HEK293 (cell line): ENCODE data around the gene GGA3.
A peak's percentile ranks its signal among the peaks of the same experiment; 100 is the strongest.

Source experiments
- CTCF ChIA-PET: fragments of 350-600 bp; formaldehyde crosslinking; extraction: SDS; loops from one replicate; lab custom pipeline; 2021; ENCODE audit warnings: antibody characterized with exemption; lab: Yijun Ruan, JAX
- POLR2A ChIA-PET: fragments of 300-600 bp; formaldehyde crosslinking; extraction: SDS; loops from one replicate; lab custom pipeline; 2020; ENCODE audit warnings: antibody characterized with exemption, inconsistent platforms; lab: Yijun Ruan, JAX
- H3K27ac ChIP-seq: fragments of 200-500 bp; sonication (Bioruptor generic); 2 replicates; pipeline ENCODE4 v1.5.1; 2014; ENCODE audit warnings: low read depth, low read length, control low read depth, inconsistent platforms; ENCODE audit errors: extremely low read depth
- H3K36me3 ChIP-seq, 2 experiments: fragments of 200-500 bp in 1 of 2; sonication (Bioruptor generic) in 1 of 2; 1 replicate in 1 of 2; 2 replicates in 1 of 2; pipeline ENCODE4 v1.5.1; 2014 to 2017; ENCODE audit warnings: inconsistent platforms in 2 of 2, low read length in 2 of 2; ENCODE audit not compliant: control insufficient read depth in 2 of 2, insufficient read depth in 1 of 2
- H3K4me1 ChIP-seq: fragments of 200-500 bp; sonication (Bioruptor generic); 2 replicates; pipeline ENCODE4 v1.5.1; 2014; ENCODE audit warnings: mild to moderate bottlenecking, low read length, inconsistent platforms; ENCODE audit not compliant: control insufficient read depth, insufficient read depth
- H3K4me3 ChIP-seq: 2 replicates; pipeline ENCODE4 v1.5.1; 2011; ENCODE audit warnings: low read depth, mild to moderate bottlenecking, control low read depth, low read length, moderate library complexity
- H3K9me3 ChIP-seq: fragments of 200-500 bp; sonication (Bioruptor generic); 2 replicates; pipeline ENCODE4 v1.5.1; 2014; ENCODE audit warnings: low read depth, low read length, inconsistent platforms; ENCODE audit not compliant: control insufficient read depth, insufficient read depth
- KLF9 ChIP-seq: fragments of 450-650 bp; formaldehyde crosslinking; IDR thresholded peaks from 2 replicates; pipeline ENCODE4 v1.5.1; 2016; ENCODE audit warnings: missing biosample characterization, missing genetic modification characterization, low read depth
- SCRT1 ChIP-seq: fragments of 450-650 bp; formaldehyde crosslinking; IDR thresholded peaks from 2 replicates; pipeline ENCODE4 v1.5.1; 2016; ENCODE audit warnings: missing biosample characterization, missing genetic modification characterization, borderline replicate concordance
- SETDB1 ChIP-seq: IDR thresholded peaks from one replicate; pipeline ENCODE4 v1.6.1; 2017; ENCODE audit warnings: mild to moderate bottlenecking, low read length, moderate library complexity, mixed read lengths; ENCODE audit not compliant: insufficient read length
- SP3 ChIP-seq: fragments of 450-650 bp; formaldehyde crosslinking; IDR thresholded peaks from 2 replicates; pipeline ENCODE4 v1.5.1; 2016; ENCODE audit warnings: missing biosample characterization, missing genetic modification characterization
- ZBTB44 ChIP-seq: fragments of 450-650 bp; IDR thresholded peaks from 2 replicates; pipeline ENCODE4 v1.5.1; 2018; ENCODE audit warnings: missing biosample characterization, mild to moderate bottlenecking, missing genetic modification characterization
- ZFHX2 ChIP-seq: fragments of 450-650 bp; formaldehyde crosslinking; conservative IDR thresholded peaks from 2 replicates; pipeline ENCODE4 v1.5.1; 2016; ENCODE audit warnings: missing biosample characterization, missing genetic modification characterization
- ZNF184 ChIP-seq: fragments of 450-650 bp; IDR thresholded peaks from 2 replicates; pipeline ENCODE4 v1.5.1; 2018; ENCODE audit warnings: missing biosample characterization, mild to moderate bottlenecking, missing genetic modification characterization
- ZNF19 ChIP-seq: fragments of 450-650 bp; formaldehyde crosslinking; IDR thresholded peaks from 2 replicates; pipeline ENCODE4; 2016; ENCODE audit warnings: missing biosample characterization, missing genetic modification characterization, low read depth
- ZNF274 ChIP-seq, 2 experiments: fragments of 200-500 bp in 1 of 2; fragments of 450-650 bp in 1 of 2; sonication (Bioruptor generic) in 1 of 2; formaldehyde crosslinking in 1 of 2; IDR thresholded peaks; 2 replicates each; pipeline versions ENCODE4 v1.5.1 to v1.6.1; 2014 to 2016; ENCODE audit warnings: borderline replicate concordance in 1 of 2, inconsistent platforms in 1 of 2, low read length in 1 of 2, missing biosample characterization in 1 of 2, missing genetic modification characterization in 1 of 2
- ZNF580 ChIP-seq: fragments of 450-650 bp; formaldehyde crosslinking; IDR thresholded peaks from 2 replicates; pipeline ENCODE4 v1.5.1; 2016; ENCODE audit warnings: missing biosample characterization, missing genetic modification characterization
- ZNF639 ChIP-seq: fragments of 450-650 bp; formaldehyde crosslinking; IDR thresholded peaks from 2 replicates; pipeline ENCODE4 v1.5.1; 2016; ENCODE audit warnings: missing biosample characterization, missing genetic modification characterization
- ZNF792 ChIP-seq: fragments of 450-650 bp; formaldehyde crosslinking; IDR thresholded peaks from 2 replicates; pipeline ENCODE4 v1.5.1; 2016; ENCODE audit warnings: missing biosample characterization, missing genetic modification characterization
- ZSCAN23 ChIP-seq: fragments of 450-650 bp; formaldehyde crosslinking; IDR thresholded peaks from 2 replicates; pipeline ENCODE4 v1.5.1; 2016; ENCODE audit warnings: missing biosample characterization, missing genetic modification characterization

Gene GGA3

GRCh38 chr17:75267411-75268232, 6.2 kb upstream of the GGA3 start (continued):
- TF ChIP-seq SP3 (tag by site-specific recombination) (peak; percentile 43; the same call in 1 of the 2 replicates), KLF9 (tag by site-specific recombination) (peak; percentile 39; the same call in 1 of the 2 replicates), ZNF639 (no peak), ZBTB44 (tag by site-specific recombination) (peak; percentile 58; the same call in 1 of the 2 replicates), SCRT1 (tag by site-specific recombination) (no peak), ZNF792 (tag by site-specific recombination) (no peak), SETDB1 (no peak), ZSCAN23 (no peak), ZNF184 (no peak)

GRCh38 chr17:75267153-75267410, 5.7 kb upstream of the GGA3 start:
- Histone ChIP-seq H3K36me3 (peaks cover 29 to 52% of the 10 kb centered on the region in 2 experiments), H3K9me3 (no peaks in the 10 kb centered on the region), H3K4me3 (no peak overlapping the region), H3K4me1 (peaks cover 9% of the 10 kb centered on the region; the same call in 1 of the 2 replicates), H3K27ac (0 out of 2 replicates have a peak overlapping the region, but pooled peaks have one; percentile 21)
- TF ChIP-seq ZFHX2 (tag by site-specific recombination) (peak; percentile 33; the same call in 1 of the 2 replicates), ZNF19 (tag by site-specific recombination) (no peak)
- ChIA-PET CTCF (interaction anchor here (1.0 to 2.0 kb wide), 2 partner anchors 27 to 143 kb away, joined by 4 to 8 read pairs; no protein-coding TSS in a partner anchor), POLR2A (interaction anchor here (1.0 to 5.2 kb wide), 4 partner anchors 17 to 139 kb away, joined by 3 to 26 read pairs (median 6); partner anchors contain the start of gene GRB2)

GRCh38 chr17:75266316-75267152, 5.1 kb upstream of the GGA3 start:
- Histone ChIP-seq H3K9me3 (no peaks in the 10 kb centered on the region), H3K36me3 (peaks cover 29 to 52% of the 10 kb centered on the region in 2 experiments), H3K4me1 (peaks cover 9% of the 10 kb centered on the region; the same call in 1 of the 2 replicates), H3K27ac (no peak overlapping the region)
- ChIA-PET POLR2A (interaction anchor here (0.6 to 5.2 kb wide), 5 partner anchors 17 to 139 kb away, joined by 3 to 26 read pairs (median 5); partner anchors contain the start of gene GRB2), CTCF (interaction anchor here (0.6 to 2.0 kb wide), 3 partner anchors 26 to 247 kb away, joined by 3 to 8 read pairs (median 4); no protein-coding TSS in a partner anchor)
- TF ChIP-seq ZNF580 (tag by site-specific recombination) (peak; percentile 49; the same call in 1 of the 2 replicates), ZNF274 (IDR thresholded peaks at IDR 0.05; ENCODE audit: low read length) (no peak), ZNF274 (tag by site-specific recombination; IDR thresholded peaks at IDR 0.05; ENCODE audit: borderline replicate concordance) (no peak)
- TF ChIP-seq, all 188 proteins: peak for 1
- no peak overlapping the region for H3K4me3 ChIP-seq
